Gastrocnemius medialis (tissue), 4 donors: ENCODE measurements around the gene AGFG2.
"Not testable (repeated sequence)": the region's sequence is repeated elsewhere in the genome, so short reads cannot be mapped to it uniquely, and the experiment has no call there.

ENCODE experiments used
- POLR2A ChIP-seq, 2 donors: fragments of 450-650 bp; IDR thresholded peaks; one replicate each; pipeline ENCODE4 v1.6.1; 2017; ENCODE audit warnings: antibody characterized with exemption in 2 of 2, mild to moderate bottlenecking in 2 of 2, moderate library complexity in 2 of 2
- TF ChIP-seq, protein P1 (sequence below), 5 experiments: fragments of 450-650 bp in 3 of 5; fragments of 200-600 bp in 2 of 5; sonication (generic) in 2 of 5; IDR thresholded peaks in 4 of 5; conservative IDR thresholded peaks in 1 of 5; 1 replicate in 4 of 5; 2 replicates in 1 of 5; pipeline ENCODE4 v1.5.1; 2016 to 2019; ENCODE audit warnings: antibody characterized with exemption in 5 of 5, mild to moderate bottlenecking in 3 of 5, moderate library complexity in 3 of 5

DNA sequence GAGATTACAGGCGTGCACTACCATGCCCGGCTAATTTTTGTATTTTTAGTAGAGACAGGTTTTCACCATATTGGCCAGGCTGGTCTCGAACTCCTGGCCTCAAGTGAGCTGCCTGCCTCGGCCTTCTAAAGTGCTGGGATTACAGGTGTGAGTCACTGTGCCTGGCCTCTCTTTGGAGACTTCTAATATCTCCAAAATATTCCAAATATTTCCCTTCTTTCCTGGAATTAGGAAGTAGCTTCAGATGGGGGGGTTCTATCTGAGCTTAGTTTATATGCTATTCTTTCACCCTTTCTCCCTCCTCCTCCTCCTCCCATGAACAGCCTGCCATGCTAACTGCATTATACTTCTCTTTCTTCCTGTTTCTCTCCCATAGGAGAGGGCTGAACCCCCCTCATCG, 9.4 kb downstream of the AGFG2 start:
- TF ChIP-seq, protein P1, sequence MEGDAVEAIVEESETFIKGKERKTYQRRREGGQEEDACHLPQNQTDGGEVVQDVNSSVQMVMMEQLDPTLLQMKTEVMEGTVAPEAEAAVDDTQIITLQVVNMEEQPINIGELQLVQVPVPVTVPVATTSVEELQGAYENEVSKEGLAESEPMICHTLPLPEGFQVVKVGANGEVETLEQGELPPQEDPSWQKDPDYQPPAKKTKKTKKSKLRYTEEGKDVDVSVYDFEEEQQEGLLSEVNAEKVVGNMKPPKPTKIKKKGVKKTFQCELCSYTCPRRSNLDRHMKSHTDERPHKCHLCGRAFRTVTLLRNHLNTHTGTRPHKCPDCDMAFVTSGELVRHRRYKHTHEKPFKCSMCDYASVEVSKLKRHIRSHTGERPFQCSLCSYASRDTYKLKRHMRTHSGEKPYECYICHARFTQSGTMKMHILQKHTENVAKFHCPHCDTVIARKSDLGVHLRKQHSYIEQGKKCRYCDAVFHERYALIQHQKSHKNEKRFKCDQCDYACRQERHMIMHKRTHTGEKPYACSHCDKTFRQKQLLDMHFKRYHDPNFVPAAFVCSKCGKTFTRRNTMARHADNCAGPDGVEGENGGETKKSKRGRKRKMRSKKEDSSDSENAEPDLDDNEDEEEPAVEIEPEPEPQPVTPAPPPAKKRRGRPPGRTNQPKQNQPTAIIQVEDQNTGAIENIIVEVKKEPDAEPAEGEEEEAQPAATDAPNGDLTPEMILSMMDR (IDR thresholded peaks at IDR 0.05 in 4 of 5, conservative IDR thresholded peaks at IDR 0.05 in 1 of 5), result not testable (repeated sequence)
- not testable (repeated sequence) for TF ChIP-seq POLR2A (IDR thresholded peaks at IDR 0.05)
